GM21360 (cell line): ENCODE results near the gene TRIM17.
"Not testable (repeated sequence)": the region's sequence is repeated elsewhere in the genome, so short reads cannot be mapped to it uniquely, and the experiment has no call there.

Source experiments
- ATAC-seq: cut with Tn5 transposase; IDR thresholded peaks from one replicate; pipeline ENCODE4 v1.9.1; 2021; ENCODE audit warnings: mild to moderate bottlenecking, moderate library complexity; ENCODE audit not compliant: unreplicated experiment

The TRIM17 gene

GRCh38 chr1:228450200-228450599, 33.5 kb upstream of the TRIM17 start:
- ATAC-seq = no peak

GRCh38 chr1:228448372-228448771, 31.7 kb upstream of the TRIM17 start:
- ATAC-seq = no peak

GRCh38 chr1:228446852-228447251, 30.2 kb upstream of the TRIM17 start:
- ATAC-seq = no peak

- ATAC-seq = no peak
These were observed 29.4 kb upstream of the TRIM17 start for GRCh38 chr1:228445843-228446650.

- ATAC-seq = no peak
These were observed 28.8 kb upstream of the TRIM17 start for GRCh38 chr1:228445490-228445842.

GRCh38 chr1:228443395-228443794, 26.7 kb upstream of the TRIM17 start:
- no peak for ATAC-seq

GRCh38 chr1:228440761-228441500, 24.3 kb upstream of the TRIM17 start:
- no peak for ATAC-seq

GRCh38 chr1:228438266-228438665, 21.6 kb upstream of the TRIM17 start:
- no peak for ATAC-seq

- ATAC-seq = no peak
These were observed 20.8 kb upstream of the TRIM17 start for GRCh38 chr1:228437424-228437962.

GRCh38 chr1:228434689-228435088, 18.0 kb upstream of the TRIM17 start:
- ATAC-seq = no peak

- ATAC-seq = not testable (repeated sequence)
These were observed 16.8 kb upstream of the TRIM17 start for GRCh38 chr1:228433337-228434053.

- no peak for ATAC-seq
These were observed 13.6 kb upstream of the TRIM17 start for GRCh38 chr1:228430243-228430642.

- no peak for ATAC-seq
These were observed 13.0 kb upstream of the TRIM17 start for GRCh38 chr1:228429698-228430097.

- ATAC-seq = no peak
These were observed 12.3 kb upstream of the TRIM17 start for GRCh38 chr1:228429007-228429406.

- ATAC-seq = no peak
These were observed 11.8 kb upstream of the TRIM17 start for GRCh38 chr1:228428412-228428811.

GRCh38 chr1:228426518-228427175, 10.0 kb upstream of the TRIM17 start:
- no peak for ATAC-seq

GRCh38 chr1:228424685-228425660, 8.3 kb upstream of the TRIM17 start:
- no peak for ATAC-seq

- no peak for ATAC-seq
These were observed 6.9 kb upstream of the TRIM17 start for GRCh38 chr1:228423404-228424053.
